MM.1S (cell line): Measurements from ENCODE around the gene FMN2.

ENCODE experiments used
- DNase-seq: peaks from one replicate; pipeline ENCODE4 v3.0.0-alpha.2; 2015
- H2AFZ ChIP-seq: fragments of 300-600 bp; sonication (generic); 2 replicates; pipeline ENCODE4 v1.6.0; 2016; ENCODE audit warnings: antibody characterized with exemption, low read length
- H3F3A ChIP-seq: fragments of 300-600 bp; sonication (generic); 2 replicates; pipeline ENCODE4 v1.6.1; 2016; ENCODE audit warnings: mild to moderate bottlenecking, antibody characterized with exemption, low read length, moderate library complexity, mixed read lengths; ENCODE audit not compliant: insufficient read depth
- H3K27ac ChIP-seq: fragments of 300-600 bp; sonication (generic); 2 replicates; pipeline ENCODE4 v1.5.1; 2016; ENCODE audit warnings: mild to moderate bottlenecking, low read length
- H3K27me3 ChIP-seq: fragments of 300-600 bp; sonication (generic); replicated peaks from 2 replicates; pipeline ENCODE4 v1.6.0; 2016; ENCODE audit warnings: low read length; ENCODE audit not compliant: insufficient read depth
- H3K36me3 ChIP-seq: fragments of 300-600 bp; sonication (generic); replicated peaks from 2 replicates; pipeline ENCODE4 v1.6.1; 2016; ENCODE audit warnings: mild to moderate bottlenecking, low read length, mixed read lengths; ENCODE audit not compliant: insufficient read depth
- H3K4me1 ChIP-seq: fragments of 300-600 bp; sonication (generic); 2 replicates; pipeline ENCODE4 v1.6.1; 2016; ENCODE audit warnings: low read length, mixed read lengths
- H3K4me2 ChIP-seq: fragments of 300-600 bp; sonication (generic); 2 replicates; pipeline ENCODE4 v1.6.0; 2016; ENCODE audit warnings: low read depth, low read length
- H3K4me3 ChIP-seq: fragments of 300-600 bp; sonication (generic); 2 replicates; pipeline ENCODE4 v1.5.1; 2016; ENCODE audit warnings: low read length, mixed read lengths
- H3K79me2 ChIP-seq: fragments of 300-600 bp; sonication (generic); 2 replicates; pipeline ENCODE4 v1.6.1; 2016; ENCODE audit warnings: mixed run types, low read length, mixed read lengths
- H3K9ac ChIP-seq: fragments of 300-600 bp; sonication (generic); 2 replicates; pipeline ENCODE4 v1.6.1; 2016; ENCODE audit warnings: low read length, mixed read lengths
- H3K9me2 ChIP-seq: fragments of 300-600 bp; sonication (generic); replicated peaks from 2 replicates; pipeline ENCODE4 v1.6.1; 2016; ENCODE audit warnings: mild to moderate bottlenecking, low read length, mixed read lengths; ENCODE audit not compliant: insufficient read depth
- H3K9me3 ChIP-seq: fragments of 300-600 bp; sonication (generic); replicated peaks from 2 replicates; pipeline ENCODE4 v1.6.1; 2016; ENCODE audit warnings: mild to moderate bottlenecking, low read length, mixed read lengths; ENCODE audit not compliant: insufficient read depth
- H4K20me1 ChIP-seq: fragments of 300-600 bp; sonication (generic); 2 replicates; pipeline ENCODE4 v1.6.1; 2016; ENCODE audit warnings: mild to moderate bottlenecking, low read length, moderate library complexity, mixed read lengths; ENCODE audit not compliant: insufficient read depth
- CTCF ChIP-seq: fragments of 300-600 bp; sonication (generic); IDR thresholded peaks from 2 replicates; pipeline ENCODE4 v1.5.1; 2016; ENCODE audit warnings: antibody characterized with exemption, low read length, mixed read lengths
- EZH2 ChIP-seq: fragments of 300-600 bp; sonication (generic); optimal IDR thresholded peaks from 2 replicates; pipeline ENCODE3; 2017; ENCODE audit warnings: low read depth, mild to moderate bottlenecking, antibody characterized with exemption, low read length, mixed read lengths
- EZH2phosphoT487 ChIP-seq: fragments of 300-600 bp; sonication (generic); IDR thresholded peaks from 2 replicates; pipeline ENCODE4 v1.6.1; 2018; ENCODE audit warnings: antibody characterized with exemption, low read length

The FMN2 gene

GRCh38 chr1:240073097-240073496, 18.6 kb upstream of the FMN2 start:
- H3K4me3 ChIP-seq: no peak overlapping the region
- no peaks in the 10 kb centered on the region for H3K79me2 ChIP-seq
- H4K20me1 ChIP-seq: no peaks in the 10 kb centered on the region
- no peak for DNase-seq
- TF ChIP-seq EZH2: no peak
- TF ChIP-seq CTCF: no peak
- TF ChIP-seq EZH2phosphoT487: no peak
- no peak overlapping the region for H3K27ac ChIP-seq
- no peaks in the 10 kb centered on the region for H3F3A ChIP-seq
- H3K27me3 ChIP-seq: no peaks in the 10 kb centered on the region
- H3K9me3 ChIP-seq: no peaks in the 10 kb centered on the region
- no peaks in the 10 kb centered on the region for H3K4me1 ChIP-seq
- H2AFZ ChIP-seq: no peak overlapping the region
- no peak overlapping the region for H3K4me2 ChIP-seq
- H3K36me3 ChIP-seq: no peaks in the 10 kb centered on the region
- no peaks in the 10 kb centered on the region for H3K9me2 ChIP-seq
- H3K9ac ChIP-seq: no peak overlapping the region

GRCh38 chr1:240074422-240074821, 17.3 kb upstream of the FMN2 start:
- no peaks in the 10 kb centered on the region for H3K79me2 ChIP-seq
- H3K9ac ChIP-seq: no peak overlapping the region
- no peak overlapping the region for H2AFZ ChIP-seq
- no peaks in the 10 kb centered on the region for H3F3A ChIP-seq
- H3K27me3 ChIP-seq: no peaks in the 10 kb centered on the region
- no peak for DNase-seq
- no peak overlapping the region for H3K4me2 ChIP-seq
- H4K20me1 ChIP-seq: no peaks in the 10 kb centered on the region
- no peak overlapping the region for H3K27ac ChIP-seq
- H3K4me3 ChIP-seq: no peak overlapping the region
- TF ChIP-seq CTCF (no peak), EZH2phosphoT487 (no peak), EZH2 (no peak)
- H3K36me3 ChIP-seq: no peaks in the 10 kb centered on the region
- no peaks in the 10 kb centered on the region for H3K4me1 ChIP-seq
- no peaks in the 10 kb centered on the region for H3K9me2 ChIP-seq
- H3K9me3 ChIP-seq: no peaks in the 10 kb centered on the region

- Histone ChIP-seq H3K79me2 (no peaks in the 10 kb centered on the region), H3K4me1 (no peaks in the 10 kb centered on the region), H3F3A (no peaks in the 10 kb centered on the region), H3K27ac (no peak overlapping the region), H3K27me3 (no peaks in the 10 kb centered on the region), H3K9me3 (no peaks in the 10 kb centered on the region), H2AFZ (no peak overlapping the region), H3K4me2 (no peak overlapping the region), H3K9me2 (no peaks in the 10 kb centered on the region), H4K20me1 (no peaks in the 10 kb centered on the region), H3K9ac (no peak overlapping the region), H3K36me3 (no peaks in the 10 kb centered on the region), H3K4me3 (no peak overlapping the region)
- TF ChIP-seq EZH2 (no peak), EZH2phosphoT487 (no peak), CTCF (no peak)
- no peak for DNase-seq
Observed at GRCh38 chr1:240074908-240075307, 16.8 kb upstream of the FMN2 start.

- no peak overlapping the region for H3K4me3 ChIP-seq
- H3K4me1 ChIP-seq: no peaks in the 10 kb centered on the region
- no peaks in the 10 kb centered on the region for H3F3A ChIP-seq
- no peaks in the 10 kb centered on the region for H4K20me1 ChIP-seq
- DNase-seq: no peak
- H2AFZ ChIP-seq: no peak overlapping the region
- H3K79me2 ChIP-seq: no peaks in the 10 kb centered on the region
- no peaks in the 10 kb centered on the region for H3K9me3 ChIP-seq
- H3K9ac ChIP-seq: no peak overlapping the region
- H3K36me3 ChIP-seq: no peaks in the 10 kb centered on the region
- H3K4me2 ChIP-seq: no peak overlapping the region
- TF ChIP-seq EZH2phosphoT487 (no peak), EZH2 (no peak), CTCF (no peak)
- H3K27me3 ChIP-seq: no peaks in the 10 kb centered on the region
- H3K27ac ChIP-seq: no peak overlapping the region
- H3K9me2 ChIP-seq: no peaks in the 10 kb centered on the region
Observed at GRCh38 chr1:240084337-240084736, 7.3 kb upstream of the FMN2 start.
